Measurements from ENCODE around the gene ZNF207.
"Not testable (repeated sequence)": the region's sequence is repeated elsewhere in the genome, so short reads cannot be mapped to it uniquely, and the experiment has no call there.

The ZNF207 gene

GRCh38 chr17:32386844-32387243, 36.9 kb downstream of the ZNF207 start:
- no peak for DNase-seq (ENCODE audit: low read depth in 2 of 2)

- not testable (repeated sequence) for DNase-seq (ENCODE audit: low read depth in 2 of 2)
Measured at GRCh38 chr17:32388128-32388527, 38.2 kb downstream of the ZNF207 start.

DNA sequence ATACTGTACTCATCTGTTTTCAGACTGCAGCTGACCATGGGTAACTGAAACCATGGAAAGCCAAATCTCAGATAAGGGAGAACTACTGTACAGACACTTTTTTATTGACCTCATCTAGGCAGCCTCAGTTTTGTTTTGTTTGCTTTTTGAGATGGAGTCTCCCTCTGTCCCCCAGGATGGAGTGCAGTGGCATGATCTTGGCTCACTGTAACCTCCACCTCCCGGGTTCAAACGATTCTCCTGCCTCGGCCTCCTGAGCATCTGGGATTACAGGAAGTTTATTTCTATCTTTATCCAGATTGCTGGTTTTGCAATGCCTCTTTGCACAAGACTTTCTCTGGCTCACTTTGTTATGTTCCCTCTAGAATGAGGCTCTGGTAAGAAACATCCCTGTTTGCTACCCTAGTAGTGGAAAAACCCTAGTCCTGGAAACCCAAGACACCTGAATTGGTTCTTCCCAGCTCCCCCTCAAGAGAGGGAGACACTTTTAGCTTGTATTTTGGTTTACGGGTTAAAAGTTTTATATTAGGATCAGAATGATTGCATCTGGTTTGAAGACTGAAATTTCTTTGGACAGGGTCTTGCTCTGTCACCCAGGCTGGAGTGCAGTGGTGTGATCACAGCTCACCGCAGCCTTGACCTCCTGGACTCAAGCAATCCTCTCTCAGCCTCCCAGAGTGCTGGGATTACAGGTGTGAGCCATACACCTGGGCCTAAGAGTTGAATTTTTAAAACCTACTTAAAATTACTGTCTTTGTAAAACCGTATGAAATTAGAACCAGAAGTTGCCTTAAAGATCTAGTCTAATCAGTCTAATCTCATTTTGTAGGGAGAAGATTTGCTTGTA, 38.9 kb downstream of the ZNF207 start:
- DNase-seq (ENCODE audit: low read depth in 2 of 2) = no peak

GRCh38 chr17:32393904-32394303, 43.9 kb downstream of the ZNF207 start:
- no peak for DNase-seq (ENCODE audit: low read depth in 2 of 2)

DNA sequence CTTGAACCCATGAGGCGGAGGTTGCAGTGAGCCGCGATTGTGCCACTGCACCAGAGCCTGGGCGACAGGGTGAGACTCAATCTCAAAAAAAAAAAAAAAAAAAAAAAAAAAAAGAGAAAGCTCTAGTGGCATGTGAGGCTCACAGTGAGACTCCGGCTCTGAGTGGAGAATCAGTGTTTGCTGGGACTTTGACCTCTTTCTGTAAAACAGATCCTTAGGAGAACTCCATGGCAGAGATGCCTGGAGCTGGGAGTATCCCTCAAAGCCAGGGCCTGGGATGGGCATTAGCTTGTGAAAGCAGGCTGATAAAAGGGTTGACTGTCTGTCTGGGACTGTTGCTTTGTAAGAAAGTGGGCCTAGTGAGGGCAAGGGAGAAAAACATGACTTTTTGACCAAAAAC, 46.4 kb downstream of the ZNF207 start:
- DNase-seq (ENCODE audit: low read depth in 2 of 2) = no peak

DNA sequence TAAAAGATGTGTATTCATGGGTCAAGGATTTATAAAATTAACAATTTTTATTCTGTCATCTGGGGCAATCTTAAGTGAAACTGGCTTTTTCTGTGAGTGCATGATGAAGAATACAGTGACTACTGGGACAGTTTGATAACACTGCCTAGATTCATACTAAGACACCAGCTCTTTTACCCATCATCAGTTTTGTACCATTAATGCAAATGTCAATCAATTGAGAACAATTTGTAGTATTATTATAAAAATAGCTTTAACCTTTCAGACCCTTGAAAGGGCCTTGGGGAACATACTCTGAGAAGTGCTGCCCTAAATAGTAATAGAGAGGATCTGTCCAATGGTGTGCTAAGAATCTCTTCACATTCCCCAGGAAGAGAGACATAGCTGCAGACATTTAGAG, 49.0 kb downstream of the ZNF207 start:
- no peak for DNase-seq (ENCODE audit: low read depth in 2 of 2)

- not testable (repeated sequence) for DNase-seq (ENCODE audit: low read depth in 2 of 2)
Measured at GRCh38 chr17:32410085-32410484, 60.1 kb downstream of the ZNF207 start.

GRCh38 chr17:32426894-32427293, 76.9 kb downstream of the ZNF207 start:
- no peak for DNase-seq (ENCODE audit: low read depth in 2 of 2)

DNA sequence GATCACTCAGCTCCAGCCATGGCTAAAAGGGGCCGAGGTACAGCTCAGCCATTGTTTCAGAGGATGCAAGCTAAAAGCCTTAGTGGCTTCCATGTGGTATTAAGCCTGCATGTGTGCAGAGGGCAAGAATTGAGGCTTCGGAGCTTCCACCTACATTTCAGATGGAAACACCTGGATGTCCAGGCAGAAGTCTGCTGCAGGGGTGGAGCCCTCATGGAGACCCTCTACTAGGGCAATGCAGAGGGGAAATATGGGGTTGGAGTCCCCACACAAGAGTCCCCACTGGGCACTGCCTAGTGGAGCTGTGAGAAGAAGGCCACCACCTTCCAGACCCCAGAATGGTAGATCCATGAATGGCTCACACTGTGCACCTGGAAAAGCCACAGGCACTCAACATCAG, 79.6 kb downstream of the ZNF207 start:
- DNase-seq (ENCODE audit: low read depth in 2 of 2) = no peak

Data from stimulated activated CD8-positive, alpha-beta memory T cell treated with anti-CD3 and anti-CD28 coated beads, Interleukin-15, amount 100 ng/mL, for 4 hours (primary cell).